Measurements from ENCODE around the gene HPCA. TPM values are rescaled to one million over a fixed set of nuclear protein-coding genes. Genes with fewer than 3 reads are reported as not detected.

The HPCA gene
- total RNA-seq, 4 donors from 2014 or later: 0.53 TPM; not detected in 3

DNA sequence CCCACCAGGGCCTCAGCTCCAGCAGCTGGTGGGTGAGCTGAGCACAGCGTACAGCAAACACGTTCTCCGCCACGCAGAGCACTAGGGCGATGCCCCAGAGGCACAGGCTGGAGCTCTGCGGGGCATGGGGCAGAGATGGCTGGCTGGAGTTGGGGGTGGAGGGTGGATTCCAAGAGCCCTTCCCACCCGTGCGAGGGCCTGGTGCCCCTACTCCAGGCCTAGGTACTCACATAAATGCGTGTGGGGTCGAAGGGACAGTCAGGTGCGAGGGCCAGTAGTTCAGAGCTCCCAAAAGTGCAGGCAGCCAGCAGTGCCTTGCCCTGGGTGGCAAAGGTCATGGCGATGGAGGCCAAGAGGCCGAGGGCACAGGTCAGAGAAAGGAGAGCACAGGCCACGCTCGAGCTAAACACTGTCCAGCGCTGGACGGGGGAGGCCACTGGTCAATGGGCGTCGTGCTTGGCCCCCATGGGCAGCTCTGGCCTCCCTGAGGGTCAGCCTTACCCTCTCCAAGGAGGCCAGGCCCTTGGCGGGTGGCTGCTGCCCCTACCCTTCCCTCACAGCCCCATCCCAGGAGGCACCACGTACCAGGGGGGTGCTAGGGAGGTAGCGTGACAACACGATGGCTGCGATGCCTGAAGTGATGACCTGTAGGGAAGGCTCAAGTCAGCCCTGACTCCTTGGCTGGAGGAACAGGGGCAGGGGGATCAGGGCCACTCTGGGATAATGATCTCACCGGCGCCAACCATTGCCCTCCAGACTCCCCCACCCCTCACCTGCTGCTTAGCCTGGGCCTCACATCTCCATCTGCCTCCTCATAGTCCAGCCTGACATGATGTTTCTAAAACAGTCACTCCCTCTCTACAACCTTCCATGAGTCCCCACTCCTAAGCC, 9.3 kb downstream of the HPCA start:
- TF ChIP-seq, protein P1, sequence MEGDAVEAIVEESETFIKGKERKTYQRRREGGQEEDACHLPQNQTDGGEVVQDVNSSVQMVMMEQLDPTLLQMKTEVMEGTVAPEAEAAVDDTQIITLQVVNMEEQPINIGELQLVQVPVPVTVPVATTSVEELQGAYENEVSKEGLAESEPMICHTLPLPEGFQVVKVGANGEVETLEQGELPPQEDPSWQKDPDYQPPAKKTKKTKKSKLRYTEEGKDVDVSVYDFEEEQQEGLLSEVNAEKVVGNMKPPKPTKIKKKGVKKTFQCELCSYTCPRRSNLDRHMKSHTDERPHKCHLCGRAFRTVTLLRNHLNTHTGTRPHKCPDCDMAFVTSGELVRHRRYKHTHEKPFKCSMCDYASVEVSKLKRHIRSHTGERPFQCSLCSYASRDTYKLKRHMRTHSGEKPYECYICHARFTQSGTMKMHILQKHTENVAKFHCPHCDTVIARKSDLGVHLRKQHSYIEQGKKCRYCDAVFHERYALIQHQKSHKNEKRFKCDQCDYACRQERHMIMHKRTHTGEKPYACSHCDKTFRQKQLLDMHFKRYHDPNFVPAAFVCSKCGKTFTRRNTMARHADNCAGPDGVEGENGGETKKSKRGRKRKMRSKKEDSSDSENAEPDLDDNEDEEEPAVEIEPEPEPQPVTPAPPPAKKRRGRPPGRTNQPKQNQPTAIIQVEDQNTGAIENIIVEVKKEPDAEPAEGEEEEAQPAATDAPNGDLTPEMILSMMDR (IDR thresholded peaks at IDR 0.05): no peak
- TF ChIP-seq POLR2A (IDR thresholded peaks at IDR 0.05): no peak
- Histone ChIP-seq H3K27ac (peak overlapping the region in 1 of 4 donors; percentile 43), H3K4me3 (no peak overlapping the region), H3K36me3 (peaks cover 0 to 11% (median 0%) of the 10 kb centered on the region in 3 donors), H3K4me1 (peaks cover 0 to 34% (median 5%) of the 10 kb centered on the region in 4 donors), H3K9me3 (no peaks in the 10 kb centered on the region), H3K27me3 (no peaks in the 10 kb centered on the region)
- DNase-seq: peak in 1 of 3 donors; percentile 49

DNA sequence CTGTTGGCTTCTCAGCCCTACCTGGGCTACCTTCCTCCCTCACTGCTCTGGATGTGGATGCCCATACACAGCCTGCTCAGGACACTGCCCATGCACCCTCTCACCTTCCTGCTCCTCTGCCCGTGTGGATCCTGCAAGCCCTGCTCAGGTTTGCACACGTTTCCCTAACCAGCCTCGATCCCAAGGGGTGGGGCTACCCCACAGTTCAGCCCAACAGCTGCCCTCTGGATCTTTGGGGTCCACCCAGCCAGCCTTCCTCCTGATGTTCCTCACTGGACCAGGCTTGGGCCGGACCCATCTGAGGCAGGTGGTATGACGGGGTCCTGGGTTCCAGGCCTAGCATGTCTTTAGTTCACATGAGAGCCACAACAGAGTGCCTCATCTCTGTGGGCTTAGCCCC, 10.2 kb downstream of the HPCA start:
- no peak overlapping the region for H3K27ac ChIP-seq
- H3K36me3 ChIP-seq: peaks cover 0 to 11% (median 0%) of the 10 kb centered on the region in 3 donors
- TF ChIP-seq, protein P1 (IDR thresholded peaks at IDR 0.05): no peak
- no peak for TF ChIP-seq POLR2A (IDR thresholded peaks at IDR 0.05)
- peaks cover 0 to 34% (median 5%) of the 10 kb centered on the region in 4 donors for H3K4me1 ChIP-seq
- no peaks in the 10 kb centered on the region for H3K27me3 ChIP-seq
- DNase-seq: peak in 1 of 3 donors; percentile 41
- H3K9me3 ChIP-seq: no peaks in the 10 kb centered on the region
- no peak overlapping the region for H3K4me3 ChIP-seq

DNA sequence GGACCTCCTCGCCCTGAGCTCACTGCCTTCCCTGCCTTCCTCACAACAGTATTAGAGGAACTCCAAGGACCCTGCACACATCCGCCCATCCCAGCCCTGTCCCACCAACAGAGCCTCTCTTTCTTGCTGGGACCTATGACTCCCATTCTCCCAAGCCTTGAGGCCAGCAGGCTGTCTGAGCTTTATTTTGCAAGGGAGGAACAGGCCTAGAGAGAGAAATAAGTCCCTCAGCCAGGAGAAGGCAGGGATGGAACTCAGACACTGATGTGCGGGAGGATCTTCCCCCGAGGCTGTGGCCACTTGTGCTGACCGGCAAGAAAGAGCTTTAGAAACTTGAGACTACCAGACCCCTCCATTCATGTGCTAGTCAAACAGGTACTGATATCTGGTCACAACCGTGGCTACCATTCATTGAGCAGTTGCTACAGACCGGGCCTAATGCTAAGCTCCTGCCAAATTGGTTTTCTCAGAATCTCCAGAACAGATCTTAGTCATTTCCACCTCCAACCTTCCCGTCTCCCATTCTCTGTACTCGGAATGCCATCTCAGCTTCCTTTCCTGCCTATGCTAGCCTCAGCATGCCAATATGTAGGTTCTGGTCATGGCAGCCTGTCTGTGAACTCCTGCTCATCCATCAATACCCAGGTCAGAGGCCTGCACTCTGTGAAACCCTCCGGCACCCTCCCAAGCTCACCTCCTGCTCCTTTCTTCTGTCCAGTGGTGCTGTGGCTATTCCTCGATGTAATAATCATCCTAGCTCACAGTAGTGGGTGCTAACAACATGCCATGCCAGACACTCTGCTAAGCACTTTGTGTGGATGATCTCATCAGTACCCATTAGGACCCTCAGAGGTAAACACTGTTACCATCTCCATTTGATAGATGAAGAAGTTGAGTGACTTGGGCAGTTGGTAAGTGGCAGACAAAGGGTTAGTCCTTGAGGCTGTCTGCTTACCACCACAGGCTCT, 11.1 kb downstream of the HPCA start:
- Histone ChIP-seq H3K4me1 (peaks cover 0 to 33% (median 5%) of the 10 kb centered on the region in 4 donors), H3K9me3 (no peaks in the 10 kb centered on the region), H3K27me3 (no peaks in the 10 kb centered on the region), H3K27ac (no peak overlapping the region), H3K36me3 (peaks cover 0 to 11% (median 0%) of the 10 kb centered on the region in 3 donors), H3K4me3 (no peak overlapping the region)
- TF ChIP-seq POLR2A (IDR thresholded peaks at IDR 0.05): no peak
- TF ChIP-seq, protein P1 (IDR thresholded peaks at IDR 0.05): no peak
- DNase-seq: no peak

DNA sequence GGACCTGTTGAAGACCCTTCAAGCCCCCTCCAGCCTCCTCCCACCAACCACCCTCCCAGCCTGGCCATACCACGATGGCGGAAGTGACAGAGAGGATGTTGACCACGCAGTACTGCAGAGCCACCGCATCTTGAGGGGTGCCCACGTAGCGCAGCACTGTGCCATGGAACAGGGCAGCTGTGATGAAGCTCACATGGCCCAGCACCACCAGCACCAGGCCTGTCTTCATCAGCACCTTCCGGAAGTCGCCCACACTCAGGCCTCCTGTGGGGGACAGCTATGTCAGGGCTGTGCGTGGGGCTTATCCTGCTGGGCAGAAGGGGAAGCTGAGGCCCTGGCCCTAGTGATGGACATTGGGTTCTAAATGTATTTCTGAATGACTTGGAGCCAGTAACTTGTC, 11.8 kb downstream of the HPCA start:
- Histone ChIP-seq H3K36me3 (peaks cover 0 to 11% (median 0%) of the 10 kb centered on the region in 3 donors), H3K9me3 (no peaks in the 10 kb centered on the region), H3K27ac (no peak overlapping the region), H3K4me1 (peaks cover 0 to 27% (median 3%) of the 10 kb centered on the region in 4 donors), H3K27me3 (no peaks in the 10 kb centered on the region), H3K4me3 (no peak overlapping the region)
- TF ChIP-seq, protein P1 (IDR thresholded peaks at IDR 0.05): no peak
- TF ChIP-seq POLR2A (IDR thresholded peaks at IDR 0.05): no peak
- DNase-seq: no peak

DNA sequence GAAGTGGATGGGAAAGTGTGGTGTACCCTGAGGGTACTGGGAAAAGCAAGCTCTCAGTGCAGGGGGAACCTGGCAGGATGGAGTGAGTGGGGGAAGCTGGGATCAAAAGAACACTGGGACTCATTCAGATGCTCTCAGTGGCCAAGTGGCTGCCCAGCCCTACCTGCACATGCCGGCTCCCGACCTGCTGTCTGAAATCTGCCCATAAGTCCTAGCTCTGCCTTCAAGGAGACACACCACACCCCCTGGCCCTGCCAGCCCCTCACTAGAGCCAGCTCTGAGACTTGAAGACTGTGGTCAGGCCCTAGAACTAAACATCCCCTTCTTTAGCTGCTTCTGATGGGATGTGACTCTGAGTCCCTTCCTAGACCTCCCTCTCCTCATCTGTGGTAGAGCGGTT, 12.7 kb downstream of the HPCA start:
- peaks cover 0 to 18% (median 1%) of the 10 kb centered on the region in 4 donors for H3K4me1 ChIP-seq
- H3K4me3 ChIP-seq: peak overlapping the region in 1 of 4 donors; percentile 14
- peak overlapping the region in 1 of 4 donors; percentile 30 for H3K27ac ChIP-seq
- peaks cover 0 to 11% (median 0%) of the 10 kb centered on the region in 3 donors for H3K36me3 ChIP-seq
- no peaks in the 10 kb centered on the region for H3K9me3 ChIP-seq
- no peaks in the 10 kb centered on the region for H3K27me3 ChIP-seq
- no peak for TF ChIP-seq POLR2A (IDR thresholded peaks at IDR 0.05)
- TF ChIP-seq, protein P1 (IDR thresholded peaks at IDR 0.05): no peak
- no peak for DNase-seq

Data from Peyer's patch (tissue), 4 donors.